Smooth muscle cell of the pulmonary artery (primary cell): ENCODE data around the gene PPP1R10. TPM values are rescaled to one million over a fixed set of nuclear protein-coding genes. Genes with fewer than 3 reads are reported as not detected.

Source experiments
- total RNA-seq: library from RNA; depleted of rRNA; stranded (reverse); fragments of >200 nt; gene quantifications from 2 replicates; pipeline ENCODE4 v1.2.3, GENCODE V29; 2014

The PPP1R10 gene
- total RNA-seq, result 17.7 and 21.0 TPM in 2 replicates

DNA sequence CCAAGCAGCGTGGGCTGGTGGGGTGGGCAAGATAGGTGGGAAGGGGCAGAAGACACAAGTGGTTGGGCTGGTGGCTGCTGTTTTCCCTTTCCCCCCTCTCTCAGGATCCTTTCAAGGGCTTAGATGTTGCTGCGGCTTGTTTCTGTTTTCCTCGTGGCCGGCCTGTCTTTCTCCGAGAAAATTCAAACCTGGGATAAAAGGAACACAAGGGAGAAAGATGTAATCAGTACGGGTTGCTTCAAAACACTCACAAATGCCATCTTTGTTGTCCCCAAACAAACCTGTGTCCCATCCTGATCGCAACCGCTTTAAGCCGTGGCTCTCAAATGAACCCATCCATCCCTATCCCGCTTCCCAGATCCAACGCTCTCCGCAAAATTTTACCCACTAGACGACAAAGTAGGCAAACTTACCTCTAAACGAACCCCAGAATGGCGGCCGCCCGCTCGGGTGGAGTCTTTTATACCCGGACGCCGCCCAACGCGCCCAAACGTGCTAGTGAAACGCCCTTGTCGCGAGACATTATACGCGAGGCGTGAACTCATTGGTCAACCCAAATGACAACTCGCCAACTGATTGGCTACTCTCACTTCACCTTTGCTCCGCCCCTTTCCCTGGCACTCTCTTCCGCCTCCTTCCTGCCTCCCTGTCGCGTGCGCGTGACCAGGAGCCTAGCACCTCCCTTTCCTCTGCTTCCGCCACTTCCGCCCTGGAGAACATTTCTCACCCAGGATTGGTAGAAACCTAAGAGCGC, at the start of gene PPP1R10:
TSS of gene PPP1R10 (minus strand) at position 433 of the 754 bp plus-strand sequence. CDS start 7,299 bp downstream, outside the sequence.

DNA sequence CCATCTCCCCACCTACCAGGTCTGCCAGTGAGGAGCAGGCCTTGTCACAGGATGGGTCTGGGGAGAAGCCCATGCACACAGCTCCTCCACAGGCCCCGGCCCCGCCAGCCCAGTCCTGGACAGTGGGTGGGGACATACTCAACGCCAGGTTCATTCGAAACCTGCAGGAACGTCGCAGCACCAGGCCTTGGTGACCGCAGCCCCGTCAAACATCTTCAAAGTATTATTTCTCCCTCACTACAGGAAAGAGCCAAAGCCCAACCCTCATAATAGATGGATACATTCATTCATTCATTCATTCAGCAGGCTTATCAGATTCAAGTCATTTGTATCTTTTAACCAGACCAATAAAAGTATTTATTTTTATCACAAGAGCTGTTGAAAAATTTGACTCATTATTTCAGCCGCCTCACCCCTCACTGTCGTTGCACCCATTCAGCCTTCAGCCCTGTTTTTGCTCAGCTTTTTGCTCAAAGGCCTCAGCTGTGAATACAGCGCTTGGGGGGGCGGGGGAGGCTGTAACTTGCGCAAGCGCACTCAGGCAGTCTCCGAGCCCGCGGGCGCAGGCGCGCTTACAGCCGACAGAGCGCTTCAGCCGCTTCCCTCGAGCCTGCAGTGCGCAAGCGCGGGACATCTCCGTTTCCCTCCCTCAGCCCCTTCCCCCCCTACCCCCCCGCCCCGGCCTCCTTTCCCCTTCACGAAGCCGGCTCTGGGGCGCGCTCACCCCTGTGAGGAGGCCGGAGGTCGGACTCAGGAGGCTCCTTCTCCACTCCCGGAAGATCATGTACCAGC, 29.6 kb upstream of the PPP1R10 start, which contains the start of gene C6orf136:
TSS of gene C6orf136 (plus strand) at position 684 of the 792 bp plus-strand sequence. CDS start at position 783, 99 bp downstream.

DNA sequence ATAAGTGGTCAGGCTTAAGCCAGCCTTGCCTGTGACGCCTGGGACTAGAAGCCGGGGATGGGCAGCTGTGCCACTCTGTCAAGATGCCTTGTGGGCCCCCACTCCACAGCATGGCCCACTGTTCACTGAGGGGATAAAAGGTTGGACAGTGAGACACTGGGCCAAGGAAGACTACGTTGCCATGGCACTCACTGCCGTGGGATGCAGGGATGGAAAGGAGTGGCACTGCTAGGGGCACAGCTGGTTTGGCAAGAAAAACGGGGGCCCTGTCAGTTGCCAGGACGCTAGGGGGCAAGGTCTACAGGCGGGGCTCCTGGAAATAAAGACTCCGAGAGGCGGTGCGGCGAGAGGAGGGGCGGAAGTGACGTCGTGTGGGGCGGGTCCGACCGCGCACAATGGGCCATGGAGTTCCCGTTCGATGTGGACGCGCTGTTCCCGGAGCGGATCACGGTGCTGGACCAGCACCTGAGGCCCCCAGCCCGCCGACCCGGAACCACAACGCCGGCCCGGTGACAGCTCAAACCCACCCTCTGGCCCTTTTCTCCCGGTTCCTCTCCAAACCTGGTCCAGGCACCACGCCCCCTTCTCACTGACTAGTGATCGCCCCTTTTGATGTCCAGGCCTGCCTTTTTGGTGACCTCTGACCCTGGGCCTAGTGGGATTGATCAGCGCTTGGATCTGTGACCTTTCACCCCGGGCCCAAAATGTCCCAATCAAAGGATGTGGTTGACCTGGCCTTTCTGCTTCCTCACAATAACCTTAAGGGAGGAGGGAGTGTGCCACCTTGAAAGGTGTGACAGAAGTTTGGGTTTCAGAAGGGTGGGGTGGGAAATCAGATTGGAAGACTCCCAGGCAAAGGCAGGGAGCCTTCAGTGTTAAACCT, 9.7 kb upstream of the PPP1R10 start, which contains the start of gene ATAT1:
TSS of gene ATAT1 (plus strand) at position 391 of the 883 bp plus-strand sequence.

DNA sequence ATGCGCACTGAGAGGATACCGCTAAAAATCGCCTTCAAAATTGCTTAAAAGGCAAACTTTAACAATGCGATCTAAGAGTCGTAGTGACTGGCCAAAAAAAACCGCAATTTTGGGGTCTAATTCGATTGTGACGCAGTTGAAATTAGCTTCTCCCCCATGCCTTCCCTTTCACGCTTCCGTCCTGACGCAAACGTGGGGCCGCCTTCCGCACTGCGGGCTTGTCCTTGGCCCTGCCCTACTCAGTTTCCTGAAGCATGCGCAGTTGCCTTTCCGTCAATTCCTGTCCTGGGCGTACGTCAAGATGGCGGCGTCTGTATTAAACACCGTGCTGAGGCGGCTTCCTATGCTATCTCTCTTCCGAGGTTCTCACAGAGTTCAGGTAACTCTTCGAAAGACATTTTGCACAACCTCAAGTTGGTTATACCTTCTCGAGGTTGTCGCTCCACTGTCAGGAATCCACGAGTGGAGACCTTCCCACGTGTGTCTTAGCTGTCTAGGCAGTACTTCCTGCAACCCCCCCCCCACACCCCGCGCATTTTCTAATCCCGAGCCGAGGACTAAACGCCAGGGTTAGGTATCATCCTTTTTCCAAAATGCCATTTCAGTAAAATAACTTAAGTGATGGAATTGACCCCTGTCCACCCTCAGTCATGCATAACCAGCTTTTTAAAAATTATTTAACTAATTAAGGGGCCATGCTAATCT, 674 bp upstream of the PPP1R10 start, which contains the start of gene MRPS18B:
TSS of gene MRPS18B (plus strand) at position 276 of the 705 bp plus-strand sequence. CDS start at position 302, 26 bp downstream.

DNA sequence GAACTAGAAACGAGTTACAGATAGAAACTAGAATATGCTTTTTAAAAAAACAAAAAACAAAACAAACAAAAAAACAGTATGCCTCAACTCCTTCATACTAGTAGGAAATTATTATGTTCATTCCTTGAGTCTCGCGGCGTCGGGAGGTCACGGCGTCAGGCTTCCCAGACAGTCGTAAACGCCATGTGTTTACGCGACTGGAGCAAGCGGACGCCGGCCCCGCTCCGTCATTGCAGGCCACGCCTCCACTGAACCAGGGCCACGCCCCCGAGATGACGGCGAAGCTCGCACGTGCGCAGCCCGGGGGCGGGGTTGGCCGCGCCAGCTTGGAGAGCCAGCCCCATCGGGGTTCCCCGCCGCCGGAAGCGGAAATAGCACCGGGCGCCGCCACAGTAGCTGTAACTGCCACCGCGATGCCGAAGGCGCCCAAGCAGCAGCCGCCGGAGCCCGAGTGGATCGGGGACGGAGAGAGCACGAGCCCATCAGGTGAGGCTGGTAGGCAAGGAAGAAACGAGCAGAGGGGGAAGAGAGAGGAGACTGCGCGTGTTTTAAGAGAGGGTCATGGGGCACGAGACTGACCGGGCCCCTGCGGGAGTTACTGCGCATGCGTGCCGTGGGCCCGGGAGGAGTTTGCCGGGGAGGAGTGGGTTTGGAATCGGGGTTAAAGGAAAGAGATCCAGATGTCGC, 45.8 kb downstream of the PPP1R10 start, which contains the start of gene ABCF1:
TSS of gene ABCF1 (plus strand) at position 368 of the 687 bp plus-strand sequence. CDS start at position 414, 46 bp downstream.

DNA sequence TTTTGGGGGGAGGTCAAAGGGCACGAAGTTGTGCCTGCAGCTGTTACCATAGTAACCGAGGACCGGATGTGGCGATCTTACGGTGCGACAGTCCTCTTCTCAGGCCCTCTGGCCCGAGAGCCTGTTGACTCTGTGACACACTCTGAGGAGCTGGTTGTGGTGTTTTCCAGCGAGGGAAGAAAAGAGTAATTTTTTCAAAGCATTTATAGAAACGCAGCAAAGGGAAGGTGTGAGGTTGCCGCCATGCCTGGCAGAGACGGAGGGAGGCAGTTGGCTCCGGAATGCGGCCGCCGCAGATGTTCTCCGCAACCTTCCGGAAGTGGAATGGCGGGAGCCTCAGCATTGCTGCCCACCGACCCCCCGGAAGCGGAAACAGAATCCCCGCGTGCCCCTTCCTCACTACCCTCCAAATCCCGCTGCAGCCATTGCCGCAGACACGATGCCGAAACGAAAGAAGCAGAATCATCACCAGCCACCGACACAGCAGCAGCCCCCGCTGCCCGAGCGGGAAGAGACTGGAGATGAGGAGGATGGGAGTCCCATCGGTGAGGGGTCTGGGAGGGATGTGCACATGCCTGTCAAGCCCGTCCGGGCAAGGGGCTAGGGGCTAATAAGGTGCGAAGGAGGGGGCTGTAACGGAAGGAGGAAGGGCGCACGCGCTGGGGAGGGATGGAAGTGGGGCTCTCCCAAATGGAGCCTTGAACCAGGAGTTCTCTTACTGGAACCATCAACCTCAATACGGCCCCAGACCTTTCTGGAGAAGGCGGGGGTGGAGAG, 59.9 kb downstream of the PPP1R10 start, which contains the start of gene PRR3:
TSS of gene PRR3 (plus strand) at position 390 of the 777 bp plus-strand sequence. CDS start at position 440, 50 bp downstream.

DNA sequence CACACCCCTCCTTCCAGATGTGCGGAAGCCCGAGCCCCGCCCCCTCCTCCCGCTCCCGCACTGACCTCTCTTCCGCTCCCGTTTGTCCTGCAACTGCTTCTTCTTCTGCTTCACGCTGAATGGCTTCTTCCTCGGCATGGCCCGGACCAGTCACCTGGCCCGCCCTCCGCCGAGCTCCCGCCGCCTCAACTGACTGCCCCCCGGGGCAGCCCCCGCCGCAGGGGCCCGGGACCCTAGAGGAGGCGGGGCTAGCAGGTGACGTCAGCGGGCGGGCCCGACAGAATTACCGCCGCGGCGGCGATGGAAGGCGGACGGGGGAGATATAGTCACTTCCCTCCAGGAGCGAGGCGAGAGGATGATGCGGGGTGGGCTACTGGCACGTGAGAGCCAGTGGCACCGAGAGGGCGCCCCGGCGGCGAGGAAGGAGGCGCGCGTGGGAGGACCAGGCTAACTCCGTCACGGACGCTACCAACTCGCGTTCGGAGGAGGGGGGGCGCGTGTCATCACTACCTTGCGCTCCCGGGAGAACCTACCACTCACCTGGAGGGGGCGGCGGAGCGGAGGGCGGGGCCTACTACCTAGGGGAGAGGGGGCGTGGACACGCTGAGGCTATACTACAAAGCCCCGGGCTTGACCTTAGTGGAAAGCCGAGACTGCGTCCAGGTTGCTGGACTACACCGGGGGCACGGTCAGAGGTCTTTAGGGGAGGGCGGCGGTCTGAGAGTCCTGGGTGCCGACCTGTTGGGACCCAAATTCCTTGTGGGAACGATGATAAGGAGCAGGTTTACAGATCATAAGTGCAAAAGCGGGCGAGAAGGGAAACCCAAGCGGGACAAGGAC, 60.8 kb downstream of the PPP1R10 start, which contains the start of gene GNL1:
TSS of gene GNL1 (minus strand) at position 424 of the 840 bp plus-strand sequence. CDS start at position 138, 286 bp downstream.

Other genes starting within 250 kb of the PPP1R10 start
- 215 and 254 TPM in 2 replicates for gene HLA-E, start 127.7 kb downstream of the PPP1R10 start, total RNA-seq
- gene GNL1, start 60.8 kb downstream of the PPP1R10 start, total RNA-seq, result 53.5 and 62.6 TPM in 2 replicates
- gene PRR3, start 59.9 kb downstream of the PPP1R10 start, total RNA-seq, result 4.8 and 5.7 TPM in 2 replicates
- 43.7 and 55.0 TPM in 2 replicates for gene ABCF1, start 45.8 kb downstream of the PPP1R10 start, total RNA-seq
- gene MRPS18B, start 597 bp upstream of the PPP1R10 start, total RNA-seq, result 34.9 and 35.4 TPM in 2 replicates
- gene ATAT1, start 9.6 kb upstream of the PPP1R10 start, total RNA-seq, result 3.3 and 5.0 TPM in 2 replicates
- gene C6orf136, start 29.9 kb upstream of the PPP1R10 start, total RNA-seq, result 2.2 and 2.5 TPM in 2 replicates
- gene DHX16, start 55.8 kb upstream of the PPP1R10 start, total RNA-seq, result 34.6 and 40.8 TPM in 2 replicates
- gene PPP1R18, start 69.4 kb upstream of the PPP1R10 start, total RNA-seq, result 55.1 and 74.0 TPM in 2 replicates
- gene NRM, start 73.7 kb upstream of the PPP1R10 start, total RNA-seq, result 2.6 and 3.3 TPM in 2 replicates
- 10.8 and 12.7 TPM in 2 replicates for gene MDC1, start 100.0 kb upstream of the PPP1R10 start, total RNA-seq
- gene TUBB, start 103.1 kb upstream of the PPP1R10 start, total RNA-seq, result 611 and 617 TPM in 2 replicates
- 102 and 110 TPM in 2 replicates for gene FLOT1, start 125.4 kb upstream of the PPP1R10 start, total RNA-seq
- gene IER3, start 127.3 kb upstream of the PPP1R10 start, total RNA-seq, result 49.8 and 105 TPM in 2 replicates